ENCODE measurements around the gene SLC2A4RG. TPM values are rescaled to one million over a fixed set of nuclear protein-coding genes. Genes with fewer than 3 reads are reported as not detected.

Gene SLC2A4RG
- total and polyA plus RNA-seq, 2 of the 13 experiments (the other 11 are each of a cell fraction or from before 2014, with no cell fraction given), result 91.4 to 95.9 TPM

DNA sequence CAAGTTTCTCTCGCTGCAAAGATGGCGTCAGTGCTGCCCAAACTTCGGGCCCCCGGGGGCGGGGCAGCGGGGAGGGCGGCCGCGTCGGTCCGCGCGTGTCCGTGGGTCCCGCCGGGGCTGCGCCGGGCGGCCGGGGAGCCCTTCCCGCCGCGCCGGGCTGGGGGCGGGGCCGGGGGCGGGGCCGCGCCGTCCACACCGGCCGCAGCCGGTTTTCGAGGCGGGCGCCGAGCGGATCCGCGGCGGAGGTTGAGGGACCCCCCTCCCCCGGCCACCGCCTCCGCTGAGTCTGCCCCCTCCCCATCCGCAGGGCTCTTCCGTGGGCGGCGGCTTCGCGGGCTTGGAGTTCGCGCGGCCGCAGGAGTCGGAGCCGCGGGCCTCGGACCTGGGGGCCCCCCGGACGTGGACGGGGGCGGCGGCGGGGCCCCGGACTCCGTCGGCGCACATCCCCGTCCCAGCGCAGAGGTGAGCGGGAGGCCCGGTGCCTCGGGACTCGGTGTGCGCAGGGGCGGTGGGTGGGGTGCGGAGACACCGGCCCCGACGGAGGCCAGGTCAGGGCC lies 572 bp downstream of the SLC2A4RG start (continued):
- no peak for TF ChIP-seq THYN1 (CRISPR knock-in tag; IDR thresholded peaks at IDR 0.05; ENCODE audit: borderline replicate concordance, low read depth)
- peak; percentile 93 for TF ChIP-seq AGO2 (optimal IDR thresholded peaks at IDR 0.05; ENCODE audit: low read depth, low read length)
- no peak for TF ChIP-seq ZNF275 (CRISPR knock-in tag; IDR thresholded peaks at IDR 0.05; ENCODE audit: borderline replicate concordance)
- TF ChIP-seq ZUFSP (CRISPR knock-in tag; IDR thresholded peaks at IDR 0.05; ENCODE audit: borderline replicate concordance), result peak; percentile 32; the same call in 1 of the 2 replicates
- TF ChIP-seq, protein P1, sequence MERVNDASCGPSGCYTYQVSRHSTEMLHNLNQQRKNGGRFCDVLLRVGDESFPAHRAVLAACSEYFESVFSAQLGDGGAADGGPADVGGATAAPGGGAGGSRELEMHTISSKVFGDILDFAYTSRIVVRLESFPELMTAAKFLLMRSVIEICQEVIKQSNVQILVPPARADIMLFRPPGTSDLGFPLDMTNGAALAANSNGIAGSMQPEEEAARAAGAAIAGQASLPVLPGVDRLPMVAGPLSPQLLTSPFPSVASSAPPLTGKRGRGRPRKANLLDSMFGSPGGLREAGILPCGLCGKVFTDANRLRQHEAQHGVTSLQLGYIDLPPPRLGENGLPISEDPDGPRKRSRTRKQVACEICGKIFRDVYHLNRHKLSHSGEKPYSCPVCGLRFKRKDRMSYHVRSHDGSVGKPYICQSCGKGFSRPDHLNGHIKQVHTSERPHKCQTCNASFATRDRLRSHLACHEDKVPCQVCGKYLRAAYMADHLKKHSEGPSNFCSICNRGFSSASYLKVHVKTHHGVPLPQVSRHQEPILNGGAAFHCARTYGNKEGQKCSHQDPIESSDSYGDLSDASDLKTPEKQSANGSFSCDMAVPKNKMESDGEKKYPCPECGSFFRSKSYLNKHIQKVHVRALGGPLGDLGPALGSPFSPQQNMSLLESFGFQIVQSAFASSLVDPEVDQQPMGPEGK (CRISPR knock-in tag; IDR thresholded peaks at IDR 0.05), result peak; percentile 58
- TF ChIP-seq HOXA9 (CRISPR knock-in tag; IDR thresholded peaks at IDR 0.05; ENCODE audit: borderline replicate concordance), result peak; percentile 81
- TF ChIP-seq ZNF777 (CRISPR knock-in tag; IDR thresholded peaks at IDR 0.05), result peak; percentile 73; the same call in 1 of the 2 replicates

All from HepG2 (cell line).